ENCODE data around the gene KIF3A.

KIF3A gene

GRCh38 chr5:132770476-132771159 is 33.3 kb upstream of the KIF3A start:
- no peak for DNase-seq (ENCODE audit: low read depth)

- DNase-seq (ENCODE audit: low read depth): no peak
Observed at GRCh38 chr5:132768485-132768868, 31.1 kb upstream of the KIF3A start.

- no peak for DNase-seq (ENCODE audit: low read depth)
Observed at GRCh38 chr5:132767150-132767549, 29.8 kb upstream of the KIF3A start.

- DNase-seq (ENCODE audit: low read depth): no peak
Observed at GRCh38 chr5:132766806-132767055, 29.4 kb upstream of the KIF3A start.

- DNase-seq (ENCODE audit: low read depth): no peak
Observed at GRCh38 chr5:132766020-132766805, 28.9 kb upstream of the KIF3A start.

GRCh38 chr5:132765311-132766019 is 28.1 kb upstream of the KIF3A start:
- no peak for DNase-seq (ENCODE audit: low read depth)

- DNase-seq (ENCODE audit: low read depth): no peak
Observed at GRCh38 chr5:132764671-132765238, 27.4 kb upstream of the KIF3A start.

- DNase-seq (ENCODE audit: low read depth): no peak
Observed at GRCh38 chr5:132764051-132764450, 26.7 kb upstream of the KIF3A start.

- no peak for DNase-seq (ENCODE audit: low read depth)
Observed at GRCh38 chr5:132763181-132764036, 26.1 kb upstream of the KIF3A start.

- DNase-seq (ENCODE audit: low read depth): no peak
Observed at GRCh38 chr5:132762246-132763000, 25.1 kb upstream of the KIF3A start.

GRCh38 chr5:132761321-132762240 is 24.2 kb upstream of the KIF3A start:
- no peak for DNase-seq (ENCODE audit: low read depth)

- DNase-seq (ENCODE audit: low read depth): no peak
Observed at GRCh38 chr5:132760601-132761317, 23.4 kb upstream of the KIF3A start.

GRCh38 chr5:132760049-132760420 is 22.7 kb upstream of the KIF3A start:
- no peak for DNase-seq (ENCODE audit: low read depth)

GRCh38 chr5:132759114-132760048 is 22.0 kb upstream of the KIF3A start:
- DNase-seq (ENCODE audit: low read depth): no peak

GRCh38 chr5:132758451-132758850 is 21.1 kb upstream of the KIF3A start:
- no peak for DNase-seq (ENCODE audit: low read depth)

GRCh38 chr5:132756542-132756941 is 19.2 kb upstream of the KIF3A start:
- no peak for DNase-seq (ENCODE audit: low read depth)

- DNase-seq (ENCODE audit: low read depth): no peak
Observed at GRCh38 chr5:132754947-132755346, 17.6 kb upstream of the KIF3A start.

GRCh38 chr5:132754111-132754510 is 16.8 kb upstream of the KIF3A start:
- DNase-seq (ENCODE audit: low read depth): no peak

All from GM04503 (cell line).